ENCODE data around the gene RMND5B. TPM values are rescaled to one million over a fixed set of nuclear protein-coding genes. Genes with fewer than 3 reads are reported as not detected.

RMND5B gene
- total and polyA plus RNA-seq, 7 donors = 43.5 to 80.2 (median 53.6) TPM

DNA sequence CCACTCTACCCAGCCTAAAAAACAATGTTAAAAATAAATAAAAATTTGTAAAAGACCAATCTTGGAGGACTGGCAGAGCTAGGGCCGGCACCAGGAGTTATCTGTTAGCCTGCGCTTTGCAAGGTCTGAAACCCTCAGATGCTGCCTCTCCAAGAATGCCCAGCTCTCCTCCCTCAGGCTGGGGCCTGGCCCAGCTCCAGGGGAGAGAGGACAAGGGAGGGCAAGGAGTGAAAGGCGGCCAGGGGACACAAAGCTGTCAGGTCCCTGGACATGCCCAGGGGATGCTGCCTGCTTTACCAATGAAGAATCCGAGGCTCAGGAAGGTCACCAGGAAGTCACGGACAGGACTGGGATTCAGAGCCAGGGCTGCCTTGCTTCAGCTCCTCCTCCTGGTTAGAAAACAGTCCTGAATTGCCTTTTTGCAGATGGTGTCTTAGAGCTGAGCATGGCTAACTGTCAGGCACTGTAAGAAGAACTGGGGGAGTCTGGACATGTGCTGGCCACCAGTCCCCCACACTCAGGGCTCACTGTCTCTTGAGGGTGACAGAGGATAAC, 23.0 kb upstream of the RMND5B start:
- Histone ChIP-seq H3K27ac (no peak overlapping the region), H3K27me3 (ENCODE audit: insufficient read depth in 3 of 3, low read length in 2 of 3) (peaks cover 0 to 26% (median 3%) of the 10 kb centered on the region in 3 donors), H3K9me3 (no peaks in the 10 kb centered on the region), H3K4me1 (no peaks in the 10 kb centered on the region), H3K36me3 (ENCODE audit: insufficient read depth in 1 of 2, low read depth in 1 of 2) (no peaks in the 10 kb centered on the region), H3K4me3 (no peak overlapping the region)
- DNase-seq (no peak), ATAC-seq (no peak)
- no peak for TF ChIP-seq CTCF (IDR thresholded peaks at IDR 0.05)
- intact Hi-C loops (cut with DNase I) = no loop called here
- 60 to 70% (median 69%) methylated on average over 5 of the region's 5 CpGs for WGBS, 3 donors

- no peak for ATAC-seq
- no peak for DNase-seq
- TF ChIP-seq CTCF (IDR thresholded peaks at IDR 0.05) = no peak
- no peak overlapping the region for H3K27ac ChIP-seq
- H3K4me3 ChIP-seq = no peak overlapping the region
- peaks cover 0 to 33% (median 8%) of the 10 kb centered on the region in 3 donors for H3K27me3 ChIP-seq (ENCODE audit: insufficient read depth in 3 of 3, low read length in 2 of 3)
- 82 to 92% (median 90%) methylated on average over 7 of the region's 7 CpGs for WGBS, 3 donors
- H3K9me3 ChIP-seq = no peaks in the 10 kb centered on the region
- H3K4me1 ChIP-seq = no peaks in the 10 kb centered on the region
- intact Hi-C loops (cut with DNase I) = no loop called here
- no peaks in the 10 kb centered on the region for H3K36me3 ChIP-seq (ENCODE audit: insufficient read depth in 1 of 2, low read depth in 1 of 2)
These were observed 22.4 kb upstream of the RMND5B start for GRCh38 chr5:178108446-178108845.

GRCh38 chr5:178108966-178109365, 21.8 kb upstream of the RMND5B start:
- ATAC-seq = no peak
- Histone ChIP-seq H3K27ac (no peak overlapping the region), H3K27me3 (ENCODE audit: insufficient read depth in 3 of 3, low read length in 2 of 3) (peaks cover 0 to 38% (median 12%) of the 10 kb centered on the region in 3 donors), H3K4me3 (no peak overlapping the region), H3K4me1 (peaks cover 4% of the 10 kb centered on the region), H3K9me3 (no peaks in the 10 kb centered on the region), H3K36me3 (ENCODE audit: insufficient read depth in 1 of 2, low read depth in 1 of 2) (no peaks in the 10 kb centered on the region)
- no peak for TF ChIP-seq CTCF (IDR thresholded peaks at IDR 0.05)
- intact Hi-C loops (cut with DNase I) = no loop called here
- DNase-seq = no peak

- Histone ChIP-seq H3K9me3 (no peaks in the 10 kb centered on the region), H3K27me3 (ENCODE audit: insufficient read depth in 3 of 3, low read length in 2 of 3) (peaks cover 0 to 53% (median 15%) of the 10 kb centered on the region in 3 donors), H3K27ac (no peak overlapping the region), H3K36me3 (ENCODE audit: insufficient read depth in 1 of 2, low read depth in 1 of 2) (no peaks in the 10 kb centered on the region), H3K4me3 (no peak overlapping the region), H3K4me1 (peaks cover 7% of the 10 kb centered on the region)
- 91 to 94% (median 91%) methylated on average over 9 of the region's 9 CpGs for WGBS, 3 donors
- no peak for TF ChIP-seq CTCF (IDR thresholded peaks at IDR 0.05)
- DNase-seq (no peak), ATAC-seq (no peak)
- intact Hi-C loops (cut with DNase I) = no loop called here
These were observed 20.3 kb upstream of the RMND5B start for GRCh38 chr5:178110511-178110910.

- no peak for TF ChIP-seq CTCF (IDR thresholded peaks at IDR 0.05)
- Histone ChIP-seq H3K27ac (no peak overlapping the region), H3K27me3 (ENCODE audit: insufficient read depth in 3 of 3, low read length in 2 of 3) (peaks cover 0 to 65% (median 15%) of the 10 kb centered on the region in 3 donors), H3K4me1 (peaks cover 7% of the 10 kb centered on the region), H3K4me3 (no peak overlapping the region), H3K9me3 (no peaks in the 10 kb centered on the region), H3K36me3 (ENCODE audit: insufficient read depth in 1 of 2, low read depth in 1 of 2) (no peaks in the 10 kb centered on the region)
- DNase-seq (no peak), ATAC-seq (no peak)
- intact Hi-C loops (cut with DNase I) = no loop called here
- 54 to 63% (median 57%) methylated on average over 3 of the region's 3 CpGs for WGBS, 3 donors
These were observed 18.9 kb upstream of the RMND5B start for GRCh38 chr5:178111925-178112324.
